CD4-positive, alpha-beta memory T cell (primary cell): ENCODE results near the gene IGHMBP2. TPM values are rescaled to one million over a fixed set of nuclear protein-coding genes. Genes with fewer than 3 reads are reported as not detected.

ENCODE experiments used
- CTCF ChIA-PET: fragments of 350-600 bp; sonication (Branson Sonifier 250); formaldehyde crosslinking; loops from one replicate; lab custom pipeline; 2021; ENCODE audit warnings: inconsistent platforms; ENCODE audit not compliant: partially characterized antibody; lab: Charles Lee
- POLR2A ChIA-PET: fragments of 350-600 bp; sonication (Branson Sonifier 250); formaldehyde crosslinking; loops from one replicate; lab custom pipeline; 2021; ENCODE audit not compliant: partially characterized antibody; lab: Charles Lee
- DNase-seq, 5 donors: peaks; one replicate each; pipeline versions ENCODE4 v3.0.0 to v3.0.0-alpha.2; 2020 to 2022; ENCODE audit warnings: mixed read lengths in 1 of 5
- H3K27ac ChIP-seq: one replicate; pipeline ENCODE4 v1.7.0; 2013; ENCODE audit warnings: low read depth, low read length
- H3K27me3 ChIP-seq: 2 replicates; pipeline ENCODE4 v1.7.0; 2013; ENCODE audit warnings: mild to moderate bottlenecking, low read length, moderate library complexity; ENCODE audit not compliant: insufficient read depth
- H3K36me3 ChIP-seq: 2 replicates; pipeline ENCODE4 v1.7.0; 2013; ENCODE audit warnings: mild to moderate bottlenecking, low read length, moderate library complexity; ENCODE audit not compliant: insufficient read depth
- H3K4me1 ChIP-seq: 2 replicates; pipeline ENCODE4 v1.7.0; 2013; ENCODE audit warnings: mild to moderate bottlenecking, low read length, moderate library complexity; ENCODE audit not compliant: insufficient read depth
- H3K4me3 ChIP-seq, 2 donors: one replicate each; pipeline ENCODE4 v1.7.0; 2013; ENCODE audit warnings: low read length in 2 of 2, mild to moderate bottlenecking in 1 of 2
- H3K9me3 ChIP-seq, 2 donors: one replicate each; pipeline ENCODE4 v1.7.0; 2013; ENCODE audit warnings: low read length in 2 of 2, control low read depth in 1 of 2; ENCODE audit not compliant: control insufficient read depth in 1 of 2
- H3K27ac Mint-ChIP-seq, 7 donors: one replicate each; pipeline ENCODE4 v1.8.0; 2020 to 2021; ENCODE audit warnings: mixed read lengths in 7 of 7, mild to moderate bottlenecking in 6 of 7, inconsistent platforms in 3 of 7, moderate library complexity in 3 of 7
- H3K27me3 Mint-ChIP-seq, 2 donors: one replicate each; pipeline ENCODE4 v1.8.0; 2020 to 2021; ENCODE audit warnings: mixed read lengths in 2 of 2
- H3K36me3 Mint-ChIP-seq, 2 donors: one replicate each; pipeline ENCODE4 v1.8.0; 2020 to 2021; ENCODE audit warnings: mixed read lengths in 2 of 2, inconsistent platforms in 1 of 2, mild to moderate bottlenecking in 1 of 2
- H3K4me1 Mint-ChIP-seq, 4 donors: one replicate each; pipeline ENCODE4 v1.8.0; 2020 to 2021; ENCODE audit warnings: mixed read lengths in 4 of 4, mild to moderate bottlenecking in 1 of 4
- H3K4me3 Mint-ChIP-seq, 8 donors: one replicate each; pipeline ENCODE4 v1.8.0; 2020 to 2021; ENCODE audit warnings: mixed read lengths in 8 of 8, mild to moderate bottlenecking in 7 of 8, moderate library complexity in 6 of 8, inconsistent platforms in 3 of 8
- H3K9me3 Mint-ChIP-seq, 8 donors: one replicate each; pipeline ENCODE4 v1.8.0; 2020 to 2021; ENCODE audit warnings: mixed read lengths in 8 of 8, mild to moderate bottlenecking in 5 of 8, inconsistent platforms in 3 of 8, moderate library complexity in 1 of 8
- intact Hi-C: fragments of 100-400 bp; cut with micrococcal nuclease; formaldehyde crosslinking; loops from one replicate; pipeline ENCODE4 v1.15.1; 2023
- polyA plus RNA-seq, 2 donors: library from polyadenylated mRNA; unstranded; fragments of 300-500 nt; fragmentation: Illumina TruSeq; gene quantifications; one replicate each; pipeline ENCODE4 v1.2.3, GENCODE V29; 2021
- total RNA-seq, 2 experiments: library from RNA; stranded (reverse); gene quantifications; one replicate each; pipeline ENCODE4 v1.2.3, GENCODE V29; 2021

Gene IGHMBP2
- total and polyA plus RNA-seq, 4 experiments from 2014 or later = 3.8 to 37.6 (median 22.7) TPM

- no peaks in the 10 kb centered on the region for H3K27me3 ChIP-seq
- POLR2A ChIA-PET = interaction anchor here (0.6 kb wide), 1 partner anchor 1275 kb away, joined by 3 read pairs; no protein-coding TSS in a partner anchor
- Mint-ChIP-seq H3K27me3 (peaks cover 0 to 2% of the 10 kb centered on the region in 2 donors), H3K9me3 (no peaks in the 10 kb centered on the region), H3K4me3 (no peak overlapping the region), H3K36me3 (peaks cover 0 to 3% of the 10 kb centered on the region in 2 donors), H3K4me1 (peaks cover 12 to 44% (median 24%) of the 10 kb centered on the region in 4 donors), H3K27ac (no peak overlapping the region)
- peaks cover 32% of the 10 kb centered on the region for H3K4me1 ChIP-seq
- H3K36me3 ChIP-seq = no peaks in the 10 kb centered on the region
- H3K4me3 ChIP-seq = no peak overlapping the region
- no peaks in the 10 kb centered on the region for H3K9me3 ChIP-seq
- DNase-seq = no peak
- CTCF ChIA-PET = no interaction called here
- H3K27ac ChIP-seq = no peak overlapping the region
- intact Hi-C loops = no loop called here
These were observed 56.0 kb downstream of the IGHMBP2 start for GRCh38 chr11:68959465-68960293.

DNA sequence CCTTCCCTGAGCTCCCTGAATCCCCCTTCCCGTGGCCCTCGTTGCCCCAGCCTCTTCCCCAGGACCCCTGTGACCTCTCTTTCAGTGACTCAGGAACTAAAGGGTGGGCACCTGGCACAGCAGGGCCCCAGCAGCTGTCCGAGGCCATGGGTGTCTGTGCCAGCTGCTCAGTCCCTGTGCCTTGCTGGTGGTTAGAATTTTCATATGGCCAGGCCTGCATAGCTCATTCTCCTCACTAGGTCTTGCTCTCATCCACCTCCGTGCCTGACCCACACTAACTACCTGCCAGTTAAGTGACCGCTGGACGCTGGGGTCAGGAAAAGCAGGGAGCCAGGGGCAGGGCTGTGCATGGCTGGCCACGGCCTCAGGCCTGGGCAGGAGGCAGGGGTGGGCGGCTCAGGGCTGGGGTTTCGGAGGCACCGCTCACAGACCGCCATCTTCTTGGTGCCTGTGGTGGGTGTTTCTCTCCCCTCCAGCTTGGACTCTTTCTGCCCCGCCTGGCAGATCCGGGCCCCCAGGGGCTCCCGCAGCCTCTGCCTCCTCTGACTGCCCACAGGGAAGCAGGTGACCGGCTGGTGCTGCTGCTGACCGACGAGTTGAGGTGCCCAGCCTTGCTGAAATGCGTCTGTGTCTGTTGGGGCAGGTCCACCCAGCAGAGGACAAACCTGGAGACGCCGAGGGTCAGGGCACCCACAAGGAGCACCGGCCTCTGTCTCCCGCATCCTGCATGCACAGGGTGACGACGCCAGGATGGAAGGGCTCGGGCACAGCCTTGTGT, 56.8 kb downstream of the IGHMBP2 start:
- no peak for DNase-seq
- no peak overlapping the region for H3K4me3 ChIP-seq
- H3K4me1 ChIP-seq = peaks cover 40% of the 10 kb centered on the region
- H3K36me3 ChIP-seq = no peaks in the 10 kb centered on the region
- H3K27ac ChIP-seq = no peak overlapping the region
- Mint-ChIP-seq H3K36me3 (peaks cover 0 to 3% of the 10 kb centered on the region in 2 donors), H3K27ac (no peak overlapping the region), H3K4me3 (no peak overlapping the region), H3K9me3 (no peaks in the 10 kb centered on the region), H3K4me1 (peaks cover 12 to 45% (median 24%) of the 10 kb centered on the region in 4 donors), H3K27me3 (peaks cover 0 to 2% of the 10 kb centered on the region in 2 donors)
- H3K9me3 ChIP-seq = no peaks in the 10 kb centered on the region
- intact Hi-C loops = no loop called here
- ChIA-PET CTCF (no interaction called here), POLR2A (interaction anchor here (0.6 kb wide), 1 partner anchor 1276 kb away, joined by 3 read pairs; no protein-coding TSS in a partner anchor)
- H3K27me3 ChIP-seq = no peaks in the 10 kb centered on the region

GRCh38 chr11:68961245-68961644, 57.6 kb downstream of the IGHMBP2 start:
- H3K27me3 ChIP-seq = no peaks in the 10 kb centered on the region
- H3K27ac ChIP-seq = no peak overlapping the region
- intact Hi-C loops = no loop called here
- Mint-ChIP-seq H3K27me3 (peaks cover 0 to 2% of the 10 kb centered on the region in 2 donors), H3K4me3 (no peak overlapping the region), H3K9me3 (no peaks in the 10 kb centered on the region), H3K36me3 (peaks cover 0 to 3% of the 10 kb centered on the region in 2 donors), H3K27ac (peak overlapping the region in 2 of 7 donors; percentile 8 to 23), H3K4me1 (peaks cover 19 to 50% (median 31%) of the 10 kb centered on the region in 4 donors)
- ChIA-PET POLR2A (no interaction called here), CTCF (no interaction called here)
- no peak overlapping the region for H3K4me3 ChIP-seq
- H3K36me3 ChIP-seq = no peaks in the 10 kb centered on the region
- DNase-seq = no peak
- H3K4me1 ChIP-seq = peaks cover 48% of the 10 kb centered on the region
- H3K9me3 ChIP-seq = no peaks in the 10 kb centered on the region

DNA sequence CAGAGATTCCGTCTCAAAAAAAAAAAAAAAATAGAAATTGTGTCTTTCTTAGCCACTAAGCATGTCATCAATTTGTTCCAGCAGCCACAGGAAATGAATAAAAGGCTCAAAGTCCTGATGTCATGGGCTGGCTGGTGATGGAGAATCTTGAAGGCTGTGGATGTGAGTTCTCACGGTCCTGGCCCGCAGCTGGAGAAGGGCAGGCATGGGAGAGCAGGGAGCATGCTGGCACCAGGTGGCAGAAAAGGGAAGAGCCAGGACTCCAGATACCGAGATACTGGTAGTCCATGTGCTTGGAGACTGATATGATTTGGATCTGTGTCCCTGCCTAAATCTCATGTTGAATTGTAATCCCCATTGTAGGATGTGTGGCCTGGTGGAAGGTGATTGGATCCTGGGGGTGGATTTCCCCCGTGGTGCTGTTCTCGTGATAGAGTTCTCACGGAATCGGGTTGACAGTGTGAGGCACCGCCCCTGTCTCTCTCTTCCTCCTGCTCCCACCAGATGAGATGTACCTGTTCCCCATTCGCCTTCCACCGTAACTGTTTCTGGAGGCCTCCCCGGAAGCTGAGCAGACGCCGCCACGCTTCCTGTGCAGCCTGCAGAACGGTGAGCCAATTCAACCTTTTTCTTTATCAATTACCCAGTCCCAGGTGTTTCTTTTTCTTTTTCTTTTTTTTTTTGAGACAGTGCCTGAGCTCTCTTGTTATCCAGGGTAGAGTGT, 59.0 kb downstream of the IGHMBP2 start:
- Histone ChIP-seq H3K9me3 (no peaks in the 10 kb centered on the region), H3K4me3 (no peak overlapping the region), H3K36me3 (no peaks in the 10 kb centered on the region), H3K27me3 (no peaks in the 10 kb centered on the region), H3K4me1 (peaks cover 48% of the 10 kb centered on the region), H3K27ac (peak overlapping the region; percentile 47)
- intact Hi-C loops = no loop called here
- Mint-ChIP-seq H3K27me3 (peaks cover 0 to 2% of the 10 kb centered on the region in 2 donors), H3K36me3 (peaks cover 0 to 3% of the 10 kb centered on the region in 2 donors), H3K4me3 (peak overlapping the region; percentile 47 to 85 (median 74)), H3K4me1 (peaks cover 21 to 54% (median 40%) of the 10 kb centered on the region in 4 donors), H3K27ac (peak overlapping the region; percentile 86 to 98 (median 93)), H3K9me3 (no peaks in the 10 kb centered on the region)
- POLR2A ChIA-PET = interaction anchor here (0.7 to 1.7 kb wide), 5 partner anchors 12 to 86 kb away, joined by 3 to 7 read pairs (median 3); partner anchors contain the start of genes IGHMBP2, MRPL21 and TPCN2
- peak; percentile 50 to 80 (median 61) for DNase-seq
- CTCF ChIA-PET = interaction anchor here (1.1 kb wide), 1 partner anchor 11 kb away, joined by 3 read pairs; no protein-coding TSS in a partner anchor

GRCh38 chr11:68963779-68964178, 60.1 kb downstream of the IGHMBP2 start:
- H3K9me3 ChIP-seq = no peaks in the 10 kb centered on the region
- peak overlapping the region in 5 of 8 donors; percentile 25 to 85 (median 79) for H3K4me3 Mint-ChIP-seq
- peak overlapping the region in 6 of 7 donors; percentile 60 to 98 (median 93) for H3K27ac Mint-ChIP-seq
- H3K36me3 Mint-ChIP-seq = peaks cover 0 to 4% of the 10 kb centered on the region in 2 donors
- H3K27me3 ChIP-seq = no peaks in the 10 kb centered on the region
- peak overlapping the region; percentile 47 for H3K27ac ChIP-seq
- H3K27me3 Mint-ChIP-seq = peaks cover 3 to 4% of the 10 kb centered on the region in 2 donors
- intact Hi-C loops = no loop called here
- no peak for DNase-seq
- CTCF ChIA-PET = interaction anchor here (1.1 kb wide), 1 partner anchor 12 kb away, joined by 3 read pairs; no protein-coding TSS in a partner anchor
- no peak overlapping the region for H3K4me3 ChIP-seq
- no peaks in the 10 kb centered on the region for H3K36me3 ChIP-seq
- peaks cover 22 to 56% (median 41%) of the 10 kb centered on the region in 4 donors for H3K4me1 Mint-ChIP-seq
- POLR2A ChIA-PET = no interaction called here
- H3K4me1 ChIP-seq = peaks cover 48% of the 10 kb centered on the region
- H3K9me3 Mint-ChIP-seq = no peaks in the 10 kb centered on the region

DNA sequence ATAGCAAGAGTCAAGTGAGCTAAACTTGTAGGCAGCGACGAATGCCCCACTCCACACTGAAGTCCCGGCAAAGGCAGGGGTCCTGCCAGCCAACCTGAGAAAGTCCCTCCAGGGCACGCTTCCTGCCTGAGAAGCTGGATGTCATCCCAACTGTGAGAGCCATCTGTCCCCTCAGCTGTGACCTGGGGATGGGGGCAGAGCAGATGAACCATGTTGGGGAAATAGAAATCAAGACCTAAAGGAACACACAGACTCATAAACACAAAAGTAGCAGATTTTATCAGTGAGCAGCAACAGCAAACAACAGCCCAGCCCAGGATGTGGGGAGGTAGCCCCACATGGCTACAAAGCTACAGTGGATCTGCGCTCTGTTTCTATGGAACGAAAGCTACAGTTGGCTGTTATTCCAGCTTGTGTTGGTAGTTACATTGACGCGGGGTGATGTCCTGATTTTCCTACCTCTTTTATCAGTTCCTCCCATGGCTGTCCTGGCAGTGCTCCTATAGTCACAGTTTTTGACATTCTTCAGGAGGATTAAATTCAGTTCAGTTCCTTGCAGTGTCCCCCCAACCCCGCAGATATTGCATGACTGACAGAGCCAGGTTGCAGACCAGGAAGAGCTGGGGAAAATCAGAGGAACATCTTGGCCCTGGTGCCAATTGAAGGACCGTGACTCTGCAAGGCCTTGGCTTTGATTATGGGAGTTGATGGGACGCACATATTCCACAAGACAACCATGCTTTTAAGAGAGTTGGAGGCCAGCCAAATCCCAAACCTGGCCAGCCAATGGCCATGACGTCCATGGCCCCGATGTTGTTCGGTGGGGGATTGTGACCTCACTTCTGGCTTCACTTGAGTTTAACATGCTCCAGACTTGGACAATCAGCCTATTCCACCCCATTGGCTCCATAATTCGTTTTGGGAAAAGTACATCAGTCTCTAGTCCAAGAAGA, 62.5 kb downstream of the IGHMBP2 start:
- ChIA-PET POLR2A (interaction anchor here (0.5 to 2.1 kb wide), 5 partner anchors 9 to 83 kb away, joined by 3 to 11 read pairs (median 7); partner anchors contain the start of genes IGHMBP2, MRGPRD and TPCN2), CTCF (interaction anchor here (0.7 to 1.8 kb wide), 4 partner anchors 12 to 383 kb away, joined by 3 to 5 read pairs (median 3); no protein-coding TSS in a partner anchor)
- Histone ChIP-seq H3K4me3 (no peak overlapping the region), H3K27ac (peak overlapping the region; percentile 0), H3K36me3 (no peaks in the 10 kb centered on the region), H3K9me3 (no peaks in the 10 kb centered on the region), H3K27me3 (no peaks in the 10 kb centered on the region), H3K4me1 (peaks cover 48% of the 10 kb centered on the region)
- DNase-seq = peak in 4 of 5 donors; percentile 38 to 62 (median 46)
- intact Hi-C loops = no loop called here
- peaks cover 0 to 4% of the 10 kb centered on the region in 2 donors for H3K36me3 Mint-ChIP-seq
- peak overlapping the region; percentile 79 to 96 (median 90) for H3K27ac Mint-ChIP-seq
- peaks cover 23 to 56% (median 41%) of the 10 kb centered on the region in 4 donors for H3K4me1 Mint-ChIP-seq
- H3K27me3 Mint-ChIP-seq = peaks cover 3 to 4% of the 10 kb centered on the region in 2 donors
- peak overlapping the region; percentile 24 to 79 (median 70) for H3K4me3 Mint-ChIP-seq
- H3K9me3 Mint-ChIP-seq = no peaks in the 10 kb centered on the region
